CD8-positive, alpha-beta memory T cell (primary cell): Measurements from ENCODE around the gene TSSC4. TPM values are rescaled to one million over a fixed set of nuclear protein-coding genes. Genes with fewer than 3 reads are reported as not detected.
A peak's percentile ranks its signal among the peaks of the same experiment; 100 is the strongest.

ENCODE experiments used
- CTCF ChIA-PET: fragments of 350-600 bp; sonication (Branson Sonifier 250); formaldehyde crosslinking; loops from one replicate; lab custom pipeline; 2021; ENCODE audit warnings: antibody characterized with exemption; lab: Charles Lee
- POLR2A ChIA-PET: fragments of 350-600 bp; sonication (Branson Sonifier 250); formaldehyde crosslinking; loops from one replicate; lab custom pipeline; 2021; ENCODE audit warnings: antibody characterized with exemption; lab: Charles Lee
- DNase-seq, 5 donors: peaks; one replicate each; pipeline versions ENCODE4 v3.0.0 to v3.0.0-alpha.2; 2020 to 2022; ENCODE audit warnings: mixed read lengths in 1 of 5
- H3K27ac ChIP-seq: one replicate; pipeline ENCODE4 v1.7.0; 2013; ENCODE audit warnings: low read depth, mild to moderate bottlenecking, low read length, moderate library complexity
- H3K27me3 ChIP-seq: 2 replicates; pipeline ENCODE4 v1.7.0; 2013; ENCODE audit warnings: low read length, mild to moderate bottlenecking; ENCODE audit not compliant: insufficient read depth, poor library complexity, severe bottlenecking
- H3K36me3 ChIP-seq: 2 replicates; pipeline ENCODE4 v1.7.0; 2013; ENCODE audit warnings: mild to moderate bottlenecking, low read length, moderate library complexity; ENCODE audit not compliant: insufficient read depth
- H3K4me1 ChIP-seq: 2 replicates; pipeline ENCODE4 v1.7.0; 2013; ENCODE audit warnings: mild to moderate bottlenecking, low read length, moderate library complexity; ENCODE audit not compliant: insufficient read depth
- H3K4me3 ChIP-seq: 2 replicates; pipeline ENCODE4 v1.7.0; 2013; ENCODE audit warnings: mild to moderate bottlenecking, low read length
- H3K9me3 ChIP-seq: 2 replicates; pipeline ENCODE4 v1.7.0; 2013; ENCODE audit warnings: mild to moderate bottlenecking, low read length
- H3K27ac Mint-ChIP-seq, 8 donors: one replicate each; pipeline ENCODE4 v1.8.0; 2020 to 2021; ENCODE audit warnings: mixed read lengths in 8 of 8, mild to moderate bottlenecking in 6 of 8, inconsistent platforms in 3 of 8, moderate library complexity in 3 of 8
- H3K27me3 Mint-ChIP-seq, 2 donors: one replicate each; pipeline ENCODE4 v1.8.0; 2020 to 2021; ENCODE audit warnings: mixed read lengths in 2 of 2, mild to moderate bottlenecking in 1 of 2, moderate library complexity in 1 of 2
- H3K36me3 Mint-ChIP-seq, 3 donors: one replicate each; pipeline ENCODE4 v1.8.0; 2020 to 2021; ENCODE audit warnings: mixed read lengths in 3 of 3, inconsistent platforms in 1 of 3, mild to moderate bottlenecking in 1 of 3
- H3K4me1 Mint-ChIP-seq, 3 donors: one replicate each; pipeline ENCODE4 v1.8.0; 2020 to 2021; ENCODE audit warnings: mixed read lengths in 3 of 3, inconsistent platforms in 1 of 3, mild to moderate bottlenecking in 1 of 3
- H3K4me3 Mint-ChIP-seq, 7 donors: one replicate each; pipeline ENCODE4 v1.8.0; 2020 to 2021; ENCODE audit warnings: mixed read lengths in 7 of 7, mild to moderate bottlenecking in 6 of 7, moderate library complexity in 4 of 7, inconsistent platforms in 2 of 7
- H3K9me3 Mint-ChIP-seq, 5 donors: one replicate each; pipeline ENCODE4 v1.8.0; 2020 to 2022; ENCODE audit warnings: mixed read lengths in 5 of 5, mild to moderate bottlenecking in 3 of 5, moderate library complexity in 2 of 5, inconsistent platforms in 1 of 5
- polyA plus RNA-seq: library from polyadenylated mRNA; unstranded; fragments of 300-500 nt; fragmentation: Illumina TruSeq; gene quantifications from one replicate; pipeline ENCODE4 v1.2.3, GENCODE V29; 2021
- total RNA-seq, 2 experiments: library from RNA; stranded (reverse); gene quantifications; one replicate each; pipeline ENCODE4 v1.2.3, GENCODE V29; 2021

Gene TSSC4
- total and polyA plus RNA-seq, 3 experiments from 2014 or later: 79.6 to 85.6 (median 84.1) TPM

- Histone ChIP-seq H3K4me3 (no peak overlapping the region), H3K27me3 (no peaks in the 10 kb centered on the region), H3K27ac (no peak overlapping the region), H3K4me1 (no peaks in the 10 kb centered on the region), H3K36me3 (no peaks in the 10 kb centered on the region), H3K9me3 (no peaks in the 10 kb centered on the region)
- no peak overlapping the region for H3K27ac Mint-ChIP-seq
- H3K9me3 Mint-ChIP-seq: no peaks in the 10 kb centered on the region
- DNase-seq: peak in 1 of 5 donors; percentile 18
- H3K4me1 Mint-ChIP-seq: no peaks in the 10 kb centered on the region
- ChIA-PET CTCF (interaction anchor here (4.5 kb wide), 1 partner anchor 98 kb away, joined by 31 read pairs; no protein-coding TSS in a partner anchor), POLR2A (no interaction called here)
- no peak overlapping the region for H3K4me3 Mint-ChIP-seq
- no peaks in the 10 kb centered on the region for H3K36me3 Mint-ChIP-seq
- H3K27me3 Mint-ChIP-seq: peaks cover 4 to 11% of the 10 kb centered on the region in 2 donors
Observed at GRCh38 chr11:2434008-2434407, 33.5 kb downstream of the TSSC4 start.

GRCh38 chr11:2434506-2435255 is 34.1 kb downstream of the TSSC4 start:
- no peaks in the 10 kb centered on the region for H3K9me3 Mint-ChIP-seq
- H3K9me3 ChIP-seq: no peaks in the 10 kb centered on the region
- no peaks in the 10 kb centered on the region for H3K36me3 ChIP-seq
- no peaks in the 10 kb centered on the region for H3K4me1 ChIP-seq
- no peaks in the 10 kb centered on the region for H3K36me3 Mint-ChIP-seq
- no peak overlapping the region for H3K27ac Mint-ChIP-seq
- H3K27me3 ChIP-seq: no peaks in the 10 kb centered on the region
- no peak for DNase-seq
- POLR2A ChIA-PET: no interaction called here
- no peaks in the 10 kb centered on the region for H3K4me1 Mint-ChIP-seq
- CTCF ChIA-PET: interaction anchor here (4.5 kb wide), 1 partner anchor 97 kb away, joined by 31 read pairs; no protein-coding TSS in a partner anchor
- no peak overlapping the region for H3K4me3 Mint-ChIP-seq
- H3K27me3 Mint-ChIP-seq: peaks cover 4 to 11% of the 10 kb centered on the region in 2 donors
- no peak overlapping the region for H3K27ac ChIP-seq
- H3K4me3 ChIP-seq: no peak overlapping the region

GRCh38 chr11:2435288-2436012 is 34.9 kb downstream of the TSSC4 start:
- peaks cover 6 to 11% of the 10 kb centered on the region in 2 donors for H3K27me3 Mint-ChIP-seq
- Histone ChIP-seq H3K4me3 (no peak overlapping the region), H3K27me3 (no peaks in the 10 kb centered on the region), H3K27ac (no peak overlapping the region), H3K4me1 (no peaks in the 10 kb centered on the region), H3K36me3 (no peaks in the 10 kb centered on the region), H3K9me3 (no peaks in the 10 kb centered on the region)
- ChIA-PET CTCF (interaction anchor here (2.9 kb wide), 1 partner anchor 14 kb away, joined by 9 read pairs; no protein-coding TSS in a partner anchor), POLR2A (no interaction called here)
- H3K4me3 Mint-ChIP-seq: no peak overlapping the region
- no peak overlapping the region for H3K27ac Mint-ChIP-seq
- H3K4me1 Mint-ChIP-seq: no peaks in the 10 kb centered on the region
- no peaks in the 10 kb centered on the region for H3K9me3 Mint-ChIP-seq
- no peak for DNase-seq
- H3K36me3 Mint-ChIP-seq: no peaks in the 10 kb centered on the region

GRCh38 chr11:2436013-2436520 is 35.5 kb downstream of the TSSC4 start:
- no peaks in the 10 kb centered on the region for H3K36me3 ChIP-seq
- CTCF ChIA-PET: interaction anchor here (1.3 to 2.9 kb wide), 3 partner anchors 15 to 97 kb away, joined by 3 to 9 read pairs (median 6); no protein-coding TSS in a partner anchor
- Mint-ChIP-seq H3K27me3 (peaks cover 6 to 11% of the 10 kb centered on the region in 2 donors), H3K9me3 (no peaks in the 10 kb centered on the region), H3K36me3 (no peaks in the 10 kb centered on the region), H3K27ac (peak overlapping the region in 1 of 8 donors; percentile 85), H3K4me3 (no peak overlapping the region), H3K4me1 (no peaks in the 10 kb centered on the region)
- no peaks in the 10 kb centered on the region for H3K9me3 ChIP-seq
- H3K4me1 ChIP-seq: no peaks in the 10 kb centered on the region
- H3K27ac ChIP-seq: no peak overlapping the region
- DNase-seq: peak in 1 of 5 donors; percentile 40
- POLR2A ChIA-PET: no interaction called here
- H3K4me3 ChIP-seq: no peak overlapping the region
- H3K27me3 ChIP-seq: no peaks in the 10 kb centered on the region

- POLR2A ChIA-PET: interaction anchor here (0.6 kb wide), 1 partner anchor 485 kb away, joined by 5 read pairs; no protein-coding TSS in a partner anchor
- Mint-ChIP-seq H3K4me3 (no peak overlapping the region), H3K27me3 (peaks cover 6 to 11% of the 10 kb centered on the region in 2 donors), H3K36me3 (no peaks in the 10 kb centered on the region), H3K9me3 (no peaks in the 10 kb centered on the region), H3K27ac (no peak overlapping the region), H3K4me1 (no peaks in the 10 kb centered on the region)
- H3K27me3 ChIP-seq: no peaks in the 10 kb centered on the region
- no peak overlapping the region for H3K4me3 ChIP-seq
- CTCF ChIA-PET: interaction anchor here (1.0 to 2.9 kb wide), 4 partner anchors 10 to 96 kb away, joined by 3 to 9 read pairs (median 4); no protein-coding TSS in a partner anchor
- no peaks in the 10 kb centered on the region for H3K36me3 ChIP-seq
- H3K9me3 ChIP-seq: no peaks in the 10 kb centered on the region
- H3K27ac ChIP-seq: no peak overlapping the region
- no peaks in the 10 kb centered on the region for H3K4me1 ChIP-seq
- DNase-seq: peak in 1 of 5 donors; percentile 46
Observed at GRCh38 chr11:2436521-2437031, 36.0 kb downstream of the TSSC4 start.

- peak in 1 of 5 donors; percentile 29 for DNase-seq
- Mint-ChIP-seq H3K27me3 (peaks cover 6 to 11% of the 10 kb centered on the region in 2 donors), H3K9me3 (no peaks in the 10 kb centered on the region), H3K4me3 (no peak overlapping the region), H3K36me3 (no peaks in the 10 kb centered on the region), H3K4me1 (peaks cover 3 to 7% (median 7%) of the 10 kb centered on the region in 3 donors), H3K27ac (no peak overlapping the region)
- Histone ChIP-seq H3K4me1 (peaks cover 3% of the 10 kb centered on the region), H3K9me3 (no peaks in the 10 kb centered on the region), H3K27me3 (no peaks in the 10 kb centered on the region), H3K4me3 (no peak overlapping the region), H3K36me3 (no peaks in the 10 kb centered on the region), H3K27ac (no peak overlapping the region)
- ChIA-PET POLR2A (no interaction called here), CTCF (interaction anchor here (1.0 to 2.9 kb wide), 4 partner anchors 11 to 95 kb away, joined by 3 to 9 read pairs (median 4); no protein-coding TSS in a partner anchor)
Observed at GRCh38 chr11:2437516-2437915, 37.0 kb downstream of the TSSC4 start.

GRCh38 chr11:2439820-2440219 is 39.3 kb downstream of the TSSC4 start:
- Histone ChIP-seq H3K4me1 (peaks cover 20% of the 10 kb centered on the region), H3K9me3 (no peaks in the 10 kb centered on the region), H3K4me3 (no peak overlapping the region), H3K27me3 (no peaks in the 10 kb centered on the region), H3K36me3 (no peaks in the 10 kb centered on the region), H3K27ac (no peak overlapping the region)
- H3K27me3 Mint-ChIP-seq: peaks cover 6 to 11% of the 10 kb centered on the region in 2 donors
- H3K4me1 Mint-ChIP-seq: peaks cover 14 to 20% (median 17%) of the 10 kb centered on the region in 3 donors
- POLR2A ChIA-PET: no interaction called here
- CTCF ChIA-PET: interaction anchor here (1.1 kb wide), 1 partner anchor 19 kb away, joined by 4 read pairs; no protein-coding TSS in a partner anchor
- no peaks in the 10 kb centered on the region for H3K9me3 Mint-ChIP-seq
- no peak overlapping the region for H3K4me3 Mint-ChIP-seq
- DNase-seq: no peak
- no peaks in the 10 kb centered on the region for H3K36me3 Mint-ChIP-seq
- H3K27ac Mint-ChIP-seq: peak overlapping the region in 1 of 8 donors; percentile 68
